GM23338 (cell line): ENCODE measurements around the gene GMEB2. TPM values are rescaled to one million over a fixed set of nuclear protein-coding genes. Genes with fewer than 3 reads are reported as not detected.

Source experiments
- ATAC-seq: fragments of 200-7000 bp; cut with Tn5 transposase; 3 replicates; pipeline ENCODE4 v1.9.1; 2020
- DNase-seq: peaks from one replicate; pipeline ENCODE4 v3.0.0-alpha.2; 2015; ENCODE audit warnings: low spot score
- H2AFZ ChIP-seq: fragments of 200-600 bp; sonication (generic); 2 replicates; pipeline ENCODE4 v1.8.0; 2016; ENCODE audit warnings: antibody characterized with exemption, mild to moderate bottlenecking, moderate library complexity
- H3F3A ChIP-seq: fragments of 200-600 bp; sonication (generic); replicated peaks from 2 replicates; pipeline ENCODE4 v1.8.0; 2017; ENCODE audit warnings: antibody characterized with exemption, mixed run types, low read depth
- H3K27ac ChIP-seq: fragments of 200-600 bp; sonication (generic); 2 replicates; pipeline ENCODE4 v1.6.1; 2016; ENCODE audit warnings: low read depth
- H3K27me3 ChIP-seq: fragments of 200-600 bp; sonication (generic); 2 replicates; pipeline ENCODE4 v1.8.0; 2016; ENCODE audit warnings: mild to moderate bottlenecking, mixed run types, moderate library complexity; ENCODE audit not compliant: insufficient read depth
- H3K36me3 ChIP-seq: fragments of 200-600 bp; sonication (generic); 2 replicates; pipeline ENCODE4 v1.8.0; 2016; ENCODE audit warnings: mild to moderate bottlenecking; ENCODE audit not compliant: insufficient read depth
- H3K4me1 ChIP-seq: fragments of 200-600 bp; sonication (generic); 2 replicates; pipeline ENCODE4 v1.8.0; 2016; ENCODE audit warnings: mild to moderate bottlenecking, moderate library complexity; ENCODE audit not compliant: insufficient read depth
- H3K4me2 ChIP-seq: fragments of 200-600 bp; sonication (generic); 2 replicates; pipeline ENCODE4 v1.7.1; 2017; ENCODE audit warnings: mixed run types
- H3K4me3 ChIP-seq: fragments of 200-600 bp; sonication (generic); 2 replicates; pipeline ENCODE4 v1.6.1; 2016; ENCODE audit warnings: mixed run types
- H3K79me2 ChIP-seq: fragments of 200-600 bp; sonication (generic); replicated peaks from 2 replicates; pipeline ENCODE4 v1.8.0; 2017; ENCODE audit warnings: mild to moderate bottlenecking; ENCODE audit not compliant: insufficient read depth
- H3K9me2 ChIP-seq: fragments of 200-600 bp; sonication (generic); 2 replicates; pipeline ENCODE4 v1.8.0; 2017; ENCODE audit not compliant: insufficient read depth
- H4K20me1 ChIP-seq: fragments of 200-600 bp; sonication (generic); replicated peaks from 2 replicates; pipeline ENCODE4 v1.8.0; 2017; ENCODE audit warnings: mild to moderate bottlenecking; ENCODE audit not compliant: insufficient read depth
- H3K27ac Mint-ChIP-seq: 2 replicates; pipeline ENCODE4 v1.8.0; 2020; ENCODE audit warnings: inconsistent platforms, mild to moderate bottlenecking, moderate library complexity, mixed read lengths
- H3K27me3 Mint-ChIP-seq: 3 replicates; pipeline ENCODE4 v1.8.0; 2022; ENCODE audit warnings: low read depth, mild to moderate bottlenecking, moderate library complexity, mixed read lengths, inconsistent platforms; ENCODE audit not compliant: insufficient read depth, poor library complexity
- H3K36me3 Mint-ChIP-seq: 3 replicates; pipeline ENCODE4 v1.8.0; 2021; ENCODE audit warnings: low read depth, mild to moderate bottlenecking, inconsistent platforms, moderate library complexity, mixed read lengths
- H3K4me1 Mint-ChIP-seq: 3 replicates; pipeline ENCODE4 v1.8.0; 2020; ENCODE audit warnings: mild to moderate bottlenecking, inconsistent platforms, mixed read lengths
- H3K4me3 Mint-ChIP-seq: 3 replicates; pipeline ENCODE4 v1.8.0; 2021; ENCODE audit warnings: moderate library complexity, mild to moderate bottlenecking, inconsistent platforms, mixed read lengths
- H3K9me3 Mint-ChIP-seq: 3 replicates; pipeline ENCODE4 v1.8.0; 2020; ENCODE audit warnings: moderate library complexity, mild to moderate bottlenecking, inconsistent platforms, mixed read lengths
- CTCF ChIP-seq, 2 experiments: fragments of 200-600 bp in 1 of 2; sonication (generic) in 1 of 2; conservative IDR thresholded peaks; 2 replicates each; pipeline versions ENCODE4 v1.5.1 to v1.6.1; 2016 to 2017; ENCODE audit warnings: antibody characterized with exemption in 2 of 2, low read depth in 2 of 2, mild to moderate bottlenecking in 2 of 2, moderate library complexity in 1 of 2
- ETS1 ChIP-seq: IDR thresholded peaks from 2 replicates; pipeline ENCODE4 v1.6.1; 2016; ENCODE audit warnings: antibody characterized with exemption
- EZH2phosphoT487 ChIP-seq: fragments of 200-600 bp; sonication (generic); IDR thresholded peaks from one replicate; pipeline ENCODE4 v1.8.1; 2018; ENCODE audit warnings: antibody characterized with exemption; ENCODE audit not compliant: unreplicated experiment
- JUNB ChIP-seq: IDR thresholded peaks from one replicate; pipeline ENCODE4 v1.6.1; 2016; ENCODE audit warnings: antibody characterized with exemption; ENCODE audit not compliant: unreplicated experiment
- NANOG ChIP-seq: IDR thresholded peaks from 2 replicates; pipeline ENCODE4 v1.6.1; 2016; ENCODE audit warnings: antibody characterized with exemption, borderline replicate concordance
- POLR2AphosphoS5 ChIP-seq: IDR thresholded peaks from 2 replicates; pipeline ENCODE4 v1.6.1; 2016; ENCODE audit warnings: antibody characterized with exemption, low read depth
- REST ChIP-seq: IDR thresholded peaks from one replicate; pipeline ENCODE4 v1.6.1; 2018; ENCODE audit warnings: antibody characterized with exemption; ENCODE audit not compliant: unreplicated experiment
- ZNF114 ChIP-seq: fragments of 250-450 bp; sonication (Bioruptor Pico); IDR thresholded peaks from 2 replicates; pipeline ENCODE4 v1.5.0; 2020; ENCODE audit warnings: mild to moderate bottlenecking, moderate library complexity
- ZNF462 ChIP-seq: fragments of 250-450 bp; sonication (Bioruptor Pico); IDR thresholded peaks from 2 replicates; pipeline ENCODE4 v1.5.0; 2020; ENCODE audit warnings: mild to moderate bottlenecking, moderate library complexity
- polyA plus RNA-seq: library from polyadenylated mRNA; unstranded; fragments of >200 nt; fragmentation: Nextera tagmentation; extraction: Ambion mirVana; gene quantifications from 2 replicates; pipeline ENCODE4 v1.2.1, GENCODE V29; 2016
- total RNA-seq: library from RNA; depleted of rRNA; stranded (reverse); fragments of >200 nt; shearing (Covaris generic); gene quantifications from 2 replicates; pipeline ENCODE4 v1.2.3, GENCODE V29; 2014

Gene GMEB2
- total and polyA plus RNA-seq, 2 experiments from 2014 or later = 4.4 to 20.6 TPM

GRCh38 chr20:63612276-63612931 lies 14.5 kb downstream of the GMEB2 start:
- no peak overlapping the region for H3K4me3 Mint-ChIP-seq
- Histone ChIP-seq H2AFZ (no peak overlapping the region), H4K20me1 (no peaks in the 10 kb centered on the region; the same call in 1 of the 2 replicates), H3K79me2 (peaks cover 12% of the 10 kb centered on the region), H3K4me2 (no peak overlapping the region), H3K27me3 (no peaks in the 10 kb centered on the region), H3K4me1 (no peaks in the 10 kb centered on the region), H3K9me2 (no peaks in the 10 kb centered on the region), H3F3A (no peaks in the 10 kb centered on the region), H3K4me3 (no peak overlapping the region), H3K36me3 (no peaks in the 10 kb centered on the region; the same call in 1 of the 2 replicates), H3K27ac (no peak overlapping the region)
- DNase-seq (no peak), ATAC-seq (no peak)
- peaks cover 2% of the 10 kb centered on the region for H3K27me3 Mint-ChIP-seq
- no peaks in the 10 kb centered on the region for H3K4me1 Mint-ChIP-seq
- no peak for TF ChIP-seq ZNF114 (CRISPR knock-in tag)
- no peak for TF ChIP-seq JUNB
- TF ChIP-seq ZNF462 (CRISPR knock-in tag) = no peak
- TF ChIP-seq POLR2AphosphoS5 = no peak
- no peak for TF ChIP-seq EZH2phosphoT487
- no peak for TF ChIP-seq NANOG
- no peak for TF ChIP-seq CTCF (conservative IDR thresholded peaks at IDR 0.05; ENCODE audit: low read depth in 2 of 2)
- no peak for TF ChIP-seq REST
- TF ChIP-seq ETS1 = no peak
- peaks cover 40% of the 10 kb centered on the region for H3K36me3 Mint-ChIP-seq
- H3K9me3 Mint-ChIP-seq = peaks cover 16% of the 10 kb centered on the region
- no peak overlapping the region for H3K27ac Mint-ChIP-seq
